ENCODE data around the gene MED23.

Gene MED23

DNA sequence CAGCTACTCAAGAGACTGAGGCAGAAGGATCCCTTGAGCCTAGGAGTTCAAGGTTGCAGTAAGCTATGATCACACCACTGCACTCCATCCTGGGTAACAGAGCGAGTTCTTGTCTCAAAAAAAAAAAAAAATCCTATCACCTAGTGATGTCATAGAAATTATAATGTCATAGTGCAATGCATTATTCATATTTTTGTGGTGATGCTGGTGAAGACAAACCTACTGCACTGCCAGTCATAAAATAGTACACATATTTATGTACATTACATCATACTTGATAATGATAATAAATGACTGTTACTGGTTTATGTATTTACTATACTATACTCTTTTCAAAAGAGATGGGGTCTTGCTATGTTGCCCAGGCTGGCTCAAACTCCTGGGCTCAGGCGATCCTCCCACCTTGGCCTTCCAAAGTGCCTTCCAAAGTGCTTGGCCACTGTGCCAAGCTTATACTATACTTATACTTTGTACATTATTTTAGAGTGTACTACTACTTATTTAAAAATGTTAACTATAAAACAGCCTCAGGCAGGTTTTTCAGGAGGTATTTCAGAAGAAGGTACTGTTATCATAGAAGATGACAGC, 35.6 kb upstream of the MED23 start:
- no peaks in the 10 kb centered on the region for H3K4me1 ChIP-seq (ENCODE audit: low read length)
- no peaks in the 10 kb centered on the region for H3K9me2 ChIP-seq (replicated peaks; ENCODE audit: insufficient read depth, low read length)
- H3K4me2 ChIP-seq (ENCODE audit: low read depth, low read length), result no peak overlapping the region
- H2AFZ ChIP-seq (ENCODE audit: low read length), result no peak overlapping the region
- no peaks in the 10 kb centered on the region for H3F3A ChIP-seq (ENCODE audit: insufficient read depth, low read length)
- DNase-seq, result no peak
- no peaks in the 10 kb centered on the region for H4K20me1 ChIP-seq (ENCODE audit: insufficient read depth, low read length)
- no peak overlapping the region for H3K9ac ChIP-seq (ENCODE audit: low read length)
- H3K4me3 ChIP-seq (ENCODE audit: low read length), result no peak overlapping the region
- no peaks in the 10 kb centered on the region for H3K27me3 ChIP-seq (replicated peaks; ENCODE audit: insufficient read depth, low read length)
- TF ChIP-seq EZH2phosphoT487 (IDR thresholded peaks at IDR 0.05; ENCODE audit: low read length), result no peak
- TF ChIP-seq, protein P1, sequence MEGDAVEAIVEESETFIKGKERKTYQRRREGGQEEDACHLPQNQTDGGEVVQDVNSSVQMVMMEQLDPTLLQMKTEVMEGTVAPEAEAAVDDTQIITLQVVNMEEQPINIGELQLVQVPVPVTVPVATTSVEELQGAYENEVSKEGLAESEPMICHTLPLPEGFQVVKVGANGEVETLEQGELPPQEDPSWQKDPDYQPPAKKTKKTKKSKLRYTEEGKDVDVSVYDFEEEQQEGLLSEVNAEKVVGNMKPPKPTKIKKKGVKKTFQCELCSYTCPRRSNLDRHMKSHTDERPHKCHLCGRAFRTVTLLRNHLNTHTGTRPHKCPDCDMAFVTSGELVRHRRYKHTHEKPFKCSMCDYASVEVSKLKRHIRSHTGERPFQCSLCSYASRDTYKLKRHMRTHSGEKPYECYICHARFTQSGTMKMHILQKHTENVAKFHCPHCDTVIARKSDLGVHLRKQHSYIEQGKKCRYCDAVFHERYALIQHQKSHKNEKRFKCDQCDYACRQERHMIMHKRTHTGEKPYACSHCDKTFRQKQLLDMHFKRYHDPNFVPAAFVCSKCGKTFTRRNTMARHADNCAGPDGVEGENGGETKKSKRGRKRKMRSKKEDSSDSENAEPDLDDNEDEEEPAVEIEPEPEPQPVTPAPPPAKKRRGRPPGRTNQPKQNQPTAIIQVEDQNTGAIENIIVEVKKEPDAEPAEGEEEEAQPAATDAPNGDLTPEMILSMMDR (IDR thresholded peaks at IDR 0.05; ENCODE audit: low read length), result no peak
- no peak for TF ChIP-seq EZH2 (optimal IDR thresholded peaks at IDR 0.05; ENCODE audit: low read depth, low read length)
- H3K27ac ChIP-seq (ENCODE audit: low read length), result no peak overlapping the region
- H3K9me3 ChIP-seq (replicated peaks; ENCODE audit: insufficient read depth, low read length), result no peaks in the 10 kb centered on the region
- no peaks in the 10 kb centered on the region for H3K36me3 ChIP-seq (replicated peaks; ENCODE audit: insufficient read depth, low read length)
- no peaks in the 10 kb centered on the region for H3K79me2 ChIP-seq (ENCODE audit: low read length)

GRCh38 chr6:131660195-131660594, 32.2 kb upstream of the MED23 start:
- Histone ChIP-seq H3K9me3 (replicated peaks; ENCODE audit: insufficient read depth, low read length) (no peaks in the 10 kb centered on the region), H3K9ac (ENCODE audit: low read length) (no peak overlapping the region), H3K4me2 (ENCODE audit: low read depth, low read length) (no peak overlapping the region), H4K20me1 (ENCODE audit: insufficient read depth, low read length) (no peaks in the 10 kb centered on the region), H3K36me3 (replicated peaks; ENCODE audit: insufficient read depth, low read length) (no peaks in the 10 kb centered on the region), H3K4me1 (ENCODE audit: low read length) (no peaks in the 10 kb centered on the region), H3K27me3 (replicated peaks; ENCODE audit: insufficient read depth, low read length) (no peaks in the 10 kb centered on the region), H3F3A (ENCODE audit: insufficient read depth, low read length) (peaks cover 2% of the 10 kb centered on the region; the same call in 1 of the 2 replicates), H3K9me2 (replicated peaks; ENCODE audit: insufficient read depth, low read length) (no peaks in the 10 kb centered on the region), H3K79me2 (ENCODE audit: low read length) (no peaks in the 10 kb centered on the region), H3K27ac (ENCODE audit: low read length) (no peak overlapping the region), H3K4me3 (ENCODE audit: low read length) (no peak overlapping the region), H2AFZ (ENCODE audit: low read length) (no peak overlapping the region)
- TF ChIP-seq, protein P1 (IDR thresholded peaks at IDR 0.05; ENCODE audit: low read length), result no peak
- no peak for TF ChIP-seq EZH2 (optimal IDR thresholded peaks at IDR 0.05; ENCODE audit: low read depth, low read length)
- TF ChIP-seq EZH2phosphoT487 (IDR thresholded peaks at IDR 0.05; ENCODE audit: low read length), result no peak
- DNase-seq, result no peak

GRCh38 chr6:131658287-131658686, 30.2 kb upstream of the MED23 start:
- no peaks in the 10 kb centered on the region for H3K36me3 ChIP-seq (replicated peaks; ENCODE audit: insufficient read depth, low read length)
- no peak overlapping the region for H3K4me3 ChIP-seq (ENCODE audit: low read length)
- H3K27ac ChIP-seq (ENCODE audit: low read length), result no peak overlapping the region
- no peak overlapping the region for H3K4me2 ChIP-seq (ENCODE audit: low read depth, low read length)
- no peaks in the 10 kb centered on the region for H3K27me3 ChIP-seq (replicated peaks; ENCODE audit: insufficient read depth, low read length)
- H3K9ac ChIP-seq (ENCODE audit: low read length), result no peak overlapping the region
- H4K20me1 ChIP-seq (ENCODE audit: insufficient read depth, low read length), result no peaks in the 10 kb centered on the region
- no peak overlapping the region for H2AFZ ChIP-seq (ENCODE audit: low read length)
- H3K4me1 ChIP-seq (ENCODE audit: low read length), result 0 out of 2 replicates have a peak, but pooled peaks cover 5% of the 10 kb centered on the region
- H3K9me3 ChIP-seq (replicated peaks; ENCODE audit: insufficient read depth, low read length), result no peaks in the 10 kb centered on the region
- peaks cover 6% of the 10 kb centered on the region; the same call in 1 of the 2 replicates for H3F3A ChIP-seq (ENCODE audit: insufficient read depth, low read length)
- DNase-seq, result no peak
- TF ChIP-seq EZH2 (optimal IDR thresholded peaks at IDR 0.05; ENCODE audit: low read depth, low read length) (no peak), EZH2phosphoT487 (IDR thresholded peaks at IDR 0.05; ENCODE audit: low read length) (no peak)
- TF ChIP-seq, protein P1 (IDR thresholded peaks at IDR 0.05; ENCODE audit: low read length), result no peak
- H3K79me2 ChIP-seq (ENCODE audit: low read length), result no peaks in the 10 kb centered on the region
- H3K9me2 ChIP-seq (replicated peaks; ENCODE audit: insufficient read depth, low read length), result no peaks in the 10 kb centered on the region
